Body of pancreas (tissue), 4 donors: ENCODE results near the gene PNMA6F. TPM values are rescaled to one million over a fixed set of nuclear protein-coding genes. Genes with fewer than 3 reads are reported as not detected.

Experiments used
- ATAC-seq: fragments of 150-250 bp; one replicate; pipeline ENCODE4 v1.9.1; 2016
- DNase-seq, 4 donors: peaks; one replicate each; pipeline ENCODE4 v3.0.0-alpha.2; 2019
- H3K27ac ChIP-seq, 4 donors: fragments of 200-600 bp; sonication (generic); 1 replicate in 3 of 4; 2 replicates in 1 of 4; pipeline versions ENCODE4 v1.5.1 to v1.6.1; 2016 to 2019; ENCODE audit warnings: mild to moderate bottlenecking in 1 of 4, mixed read lengths in 1 of 4, moderate library complexity in 1 of 4
- H3K27me3 ChIP-seq, 2 donors: fragments of 200-600 bp; sonication (generic); one replicate each; pipeline ENCODE4 v1.6.0; 2016; ENCODE audit warnings: mild to moderate bottlenecking in 1 of 2
- H3K36me3 ChIP-seq, 2 donors: fragments of 200-600 bp; sonication (generic); replicated peaks in 1 of 2; 2 replicates each; pipeline ENCODE4 v1.5.1; 2016; ENCODE audit warnings: low read depth in 2 of 2; ENCODE audit not compliant: insufficient read depth in 1 of 2
- H3K4me1 ChIP-seq: fragments of 200-600 bp; sonication (generic); one replicate; pipeline ENCODE4 v1.6.0; 2016
- H3K4me3 ChIP-seq, 2 donors: fragments of 200-600 bp; sonication (generic); 1 replicate in 1 of 2; 2 replicates in 1 of 2; pipeline ENCODE4 v1.5.1; 2016 to 2019
- H3K9me3 ChIP-seq, 3 donors: fragments of 200-600 bp; sonication (generic); 1 replicate in 2 of 3; 2 replicates in 1 of 3; pipeline ENCODE4 v1.5.1; 2016
- CTCF ChIP-seq, 7 experiments: fragments of 450-650 bp in 4 of 7; fragments of 200-600 bp in 3 of 7; sonication (generic) in 3 of 7; IDR thresholded peaks; one replicate each; pipeline ENCODE4 v1.5.1; 2016 to 2019; ENCODE audit warnings: antibody characterized with exemption in 7 of 7
- POLR2A ChIP-seq, 3 donors: fragments of 450-650 bp; IDR thresholded peaks; one replicate each; pipeline ENCODE4 v1.6.1; 2016; ENCODE audit warnings: antibody characterized with exemption in 3 of 3, mild to moderate bottlenecking in 2 of 3
- WGBS, 2 donors: methylation state at CpG; one replicate each; pipeline ENCODE4 v1.1.5; 2017; 5-methylcytosine and 5-hydroxymethylcytosine counted together
- intact Hi-C: fragments of 100-400 bp; cut with DNase I; formaldehyde crosslinking; loops from one replicate; pipeline ENCODE4 v1.15.1; 2023
- total RNA-seq, 2 donors: library from RNA; depleted of rRNA; stranded (reverse); fragments of >200 nt; gene quantifications; one replicate each; pipeline ENCODE4 v1.1.0, GENCODE V29; 2016

PNMA6F gene
- total RNA-seq, 2 donors from 2014 or later = not detected

DNA sequence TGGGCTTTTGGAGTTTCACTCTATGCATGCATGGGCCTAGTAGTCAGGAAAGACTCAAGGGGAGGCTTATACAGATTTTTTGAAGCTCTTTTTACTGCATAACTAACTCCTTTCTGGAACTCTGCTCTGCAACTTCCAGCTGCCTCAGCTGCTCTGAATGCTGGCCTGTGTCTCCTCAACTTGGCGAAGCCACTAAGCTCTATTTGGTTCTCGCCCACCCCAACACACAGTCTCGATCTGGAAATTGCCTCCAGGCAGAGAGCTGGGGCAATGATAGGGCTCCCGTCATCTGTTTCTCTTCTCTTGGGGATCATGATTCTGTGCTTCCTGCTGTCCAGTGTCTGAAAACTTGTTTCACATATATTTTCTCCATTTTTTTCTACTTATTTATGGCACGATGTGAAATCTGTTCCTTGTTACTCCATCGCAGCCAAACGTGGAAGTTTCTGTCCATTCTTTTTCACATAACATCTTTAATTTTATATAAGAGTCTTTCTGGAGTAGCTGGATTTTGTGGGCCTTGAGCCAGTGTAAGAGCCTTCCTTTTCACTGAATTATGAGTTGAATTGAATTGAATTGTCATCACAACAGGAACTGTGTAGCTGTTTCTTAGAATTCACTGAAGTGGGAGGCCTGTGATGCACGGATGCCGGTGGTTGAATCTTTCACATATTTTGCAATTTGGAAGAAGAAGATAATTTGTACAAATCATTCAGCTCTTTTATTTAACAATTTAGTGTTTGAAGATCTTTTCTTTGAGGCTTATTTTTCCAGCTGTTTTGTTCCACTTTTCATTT lies 21.4 kb upstream of the PNMA6F start:
- Histone ChIP-seq H3K27me3 (no peaks in the 10 kb centered on the region), H3K27ac (no peak overlapping the region), H3K9me3 (no peaks in the 10 kb centered on the region), H3K36me3 (no peaks in the 10 kb centered on the region), H3K4me3 (no peak overlapping the region), H3K4me1 (no peaks in the 10 kb centered on the region)
- DNase-seq (no peak), ATAC-seq (no peak)
- intact Hi-C loops = no loop called here
- WGBS, 2 donors = 84 to 86% methylated on average over 9 of the region's 9 CpGs
- TF ChIP-seq CTCF (IDR thresholded peaks at IDR 0.05) (no peak), POLR2A (IDR thresholded peaks at IDR 0.05) (no peak)

DNA sequence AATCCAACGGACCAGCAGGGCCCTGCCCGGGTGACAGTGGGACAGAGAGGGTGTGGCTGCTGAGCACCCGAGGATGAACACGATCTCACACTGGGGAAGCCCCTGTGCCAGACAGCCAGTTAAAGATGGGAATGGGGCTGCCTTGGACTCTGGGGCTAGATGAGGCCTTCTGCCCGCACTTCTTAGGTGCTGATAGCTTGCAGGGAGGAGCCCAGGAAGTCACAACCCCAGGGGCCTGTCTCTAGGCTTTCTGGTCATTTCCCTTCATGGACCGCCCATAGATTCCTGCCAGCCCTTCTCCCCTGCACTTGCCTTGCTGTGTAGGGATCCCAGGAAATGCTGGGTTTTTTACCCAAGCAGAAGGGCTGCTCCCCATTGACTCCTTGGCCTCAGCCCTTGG lies 18.5 kb upstream of the PNMA6F start:
- DNase-seq (no peak), ATAC-seq (no peak)
- WGBS, 2 donors = 93% methylated on average over 5 to 6 of the region's 6 CpGs
- H3K4me3 ChIP-seq = no peak overlapping the region
- no peaks in the 10 kb centered on the region for H3K9me3 ChIP-seq
- peaks cover 7% of the 10 kb centered on the region for H3K4me1 ChIP-seq
- TF ChIP-seq POLR2A (IDR thresholded peaks at IDR 0.05) (no peak), CTCF (IDR thresholded peaks at IDR 0.05) (no peak)
- no peak overlapping the region for H3K27ac ChIP-seq
- intact Hi-C loops = no loop called here
- no peaks in the 10 kb centered on the region for H3K36me3 ChIP-seq
- H3K27me3 ChIP-seq = no peaks in the 10 kb centered on the region

DNA sequence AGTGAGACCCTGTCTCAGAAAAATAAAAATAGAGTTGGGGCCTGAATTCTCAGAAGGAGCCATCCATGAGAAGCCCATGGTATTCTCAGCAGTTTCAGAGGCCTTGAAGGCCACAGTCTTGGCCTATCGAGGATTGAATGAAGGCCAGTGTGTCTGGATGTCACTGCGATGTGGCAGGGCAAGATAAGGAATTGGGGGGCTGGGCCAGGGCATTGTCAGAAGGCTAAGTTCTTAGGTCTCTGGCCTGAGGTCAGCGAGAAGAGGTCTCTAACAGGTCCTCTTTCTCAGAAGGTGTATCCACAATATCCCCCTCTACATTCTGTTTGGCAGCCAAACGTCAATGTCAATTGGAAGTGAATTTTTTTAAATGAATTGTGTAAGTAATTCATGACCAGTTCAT lies 18.1 kb upstream of the PNMA6F start:
- Histone ChIP-seq H3K36me3 (no peaks in the 10 kb centered on the region), H3K27me3 (no peaks in the 10 kb centered on the region), H3K4me1 (peaks cover 9% of the 10 kb centered on the region), H3K4me3 (no peak overlapping the region), H3K27ac (no peak overlapping the region), H3K9me3 (no peaks in the 10 kb centered on the region)
- ATAC-seq (no peak), DNase-seq (no peak)
- 97 to 100% methylated on average over 1 to 3 of the region's 4 CpGs for WGBS, 2 donors
- TF ChIP-seq POLR2A (IDR thresholded peaks at IDR 0.05) (no peak), CTCF (IDR thresholded peaks at IDR 0.05) (no peak)
- intact Hi-C loops = no loop called here

DNA sequence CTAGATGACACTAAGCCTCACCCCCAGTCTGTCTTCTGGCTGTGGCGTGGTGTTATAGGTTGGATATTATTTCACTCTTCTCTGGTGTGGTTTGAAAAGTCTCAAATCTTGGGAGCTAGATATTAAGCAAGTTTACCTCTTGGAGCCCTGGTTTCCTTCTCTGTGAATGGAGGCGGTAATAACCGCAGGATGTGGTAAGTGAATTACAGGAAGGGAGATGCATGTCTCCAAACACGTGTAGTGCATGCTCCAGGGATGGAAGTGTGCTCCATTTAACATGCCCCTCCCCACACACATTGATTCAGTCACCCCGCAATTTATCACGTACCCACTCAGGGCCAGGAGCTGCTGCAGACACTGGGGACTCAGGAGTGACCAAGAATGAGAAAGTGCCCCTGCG lies 17.3 kb upstream of the PNMA6F start:
- TF ChIP-seq CTCF (IDR thresholded peaks at IDR 0.05) (no peak), POLR2A (IDR thresholded peaks at IDR 0.05) (no peak)
- H3K4me1 ChIP-seq = peaks cover 9% of the 10 kb centered on the region
- WGBS, 2 donors = 86 to 98% methylated on average over 4 to 7 of the region's 7 CpGs
- intact Hi-C loops = no loop called here
- H3K36me3 ChIP-seq = no peaks in the 10 kb centered on the region
- H3K27ac ChIP-seq = no peak overlapping the region
- H3K9me3 ChIP-seq = no peaks in the 10 kb centered on the region
- no peak overlapping the region for H3K4me3 ChIP-seq
- no peak for DNase-seq
- no peak for ATAC-seq
- H3K27me3 ChIP-seq = no peaks in the 10 kb centered on the region

DNA sequence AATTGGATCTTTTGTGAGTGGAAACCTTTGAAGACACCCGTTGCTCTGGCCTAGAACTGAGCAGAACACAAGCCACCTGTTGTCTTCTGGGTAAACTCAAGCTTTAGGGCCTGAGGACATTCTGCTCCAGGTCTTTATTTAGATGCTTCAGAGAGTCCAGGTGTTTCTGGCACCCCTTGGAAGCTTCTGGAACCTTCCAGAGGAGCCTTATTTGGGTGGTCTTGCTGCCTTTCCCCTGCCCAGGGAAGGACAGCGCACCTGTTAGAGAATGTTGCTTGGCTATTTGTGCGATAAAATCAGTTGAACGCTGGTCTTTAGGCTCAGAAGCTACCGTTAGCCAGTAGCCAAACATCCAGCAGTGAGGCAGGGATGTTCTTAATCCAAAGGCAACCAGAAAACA lies 15.4 kb upstream of the PNMA6F start:
- H3K4me3 ChIP-seq = no peak overlapping the region
- TF ChIP-seq POLR2A (IDR thresholded peaks at IDR 0.05) = no peak
- TF ChIP-seq CTCF (IDR thresholded peaks at IDR 0.05) = no peak
- peaks cover 9% of the 10 kb centered on the region for H3K4me1 ChIP-seq
- no peak for ATAC-seq
- intact Hi-C loops = no loop called here
- H3K27ac ChIP-seq = no peak overlapping the region
- H3K9me3 ChIP-seq = no peaks in the 10 kb centered on the region
- DNase-seq = no peak
- H3K27me3 ChIP-seq = no peaks in the 10 kb centered on the region
- no peaks in the 10 kb centered on the region for H3K36me3 ChIP-seq
- 83 to 93% methylated on average over 4 of the region's 5 CpGs for WGBS, 2 donors
